ENCODE results near the gene PNLIP.

Gene PNLIP

DNA sequence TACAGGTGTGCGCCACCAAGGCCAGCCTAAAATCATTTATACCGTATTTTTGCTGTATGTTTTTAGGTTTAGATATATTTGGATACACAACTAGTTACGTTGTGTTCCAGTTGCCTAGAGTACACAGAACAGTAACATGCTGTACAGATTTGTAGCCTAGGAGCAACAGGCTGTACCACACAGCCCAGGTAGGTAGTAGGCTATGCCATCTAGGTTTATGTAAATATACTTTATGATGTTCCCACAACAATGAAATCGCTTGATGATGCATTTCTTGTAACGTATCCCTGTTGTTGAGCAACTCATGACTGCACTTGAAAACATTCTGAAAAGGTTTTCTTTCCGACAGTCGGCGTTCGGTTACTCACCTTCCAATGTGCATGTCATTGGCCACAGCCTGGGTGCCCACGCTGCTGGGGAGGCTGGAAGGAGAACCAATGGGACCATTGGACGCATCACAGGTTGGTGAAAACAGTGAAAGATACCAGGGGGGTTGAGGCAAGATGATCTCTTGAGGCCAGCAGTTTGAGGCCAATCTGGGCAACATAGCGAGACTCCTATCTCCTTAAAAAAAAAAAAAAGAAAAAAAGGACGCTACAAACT, 7.7 kb downstream of the PNLIP start:
- Mint-ChIP-seq H3K27me3 (ENCODE audit: low read depth) (no peaks in the 10 kb centered on the region), H3K27ac (no peak overlapping the region), H3K4me3 (no peak overlapping the region), H3K9me3 (no peaks in the 10 kb centered on the region), H3K36me3 (ENCODE audit: low read depth) (no peaks in the 10 kb centered on the region), H3K4me1 (ENCODE audit: low read depth) (no peaks in the 10 kb centered on the region)

GRCh38 chr10:116554628-116555027, 8.9 kb downstream of the PNLIP start:
- Mint-ChIP-seq H3K36me3 (ENCODE audit: low read depth) (no peaks in the 10 kb centered on the region), H3K9me3 (no peaks in the 10 kb centered on the region), H3K4me1 (ENCODE audit: low read depth) (no peaks in the 10 kb centered on the region), H3K27ac (no peak overlapping the region), H3K27me3 (ENCODE audit: low read depth) (no peaks in the 10 kb centered on the region), H3K4me3 (no peak overlapping the region)

- no peaks in the 10 kb centered on the region for H3K4me1 Mint-ChIP-seq (ENCODE audit: low read depth)
- H3K27ac Mint-ChIP-seq = no peak overlapping the region
- H3K4me3 Mint-ChIP-seq = no peak overlapping the region
- H3K27me3 Mint-ChIP-seq (ENCODE audit: low read depth) = no peaks in the 10 kb centered on the region
- no peaks in the 10 kb centered on the region for H3K36me3 Mint-ChIP-seq (ENCODE audit: low read depth)
- H3K9me3 Mint-ChIP-seq = no peaks in the 10 kb centered on the region
Observed at GRCh38 chr10:116555880-116556279, 10.1 kb downstream of the PNLIP start.

DNA sequence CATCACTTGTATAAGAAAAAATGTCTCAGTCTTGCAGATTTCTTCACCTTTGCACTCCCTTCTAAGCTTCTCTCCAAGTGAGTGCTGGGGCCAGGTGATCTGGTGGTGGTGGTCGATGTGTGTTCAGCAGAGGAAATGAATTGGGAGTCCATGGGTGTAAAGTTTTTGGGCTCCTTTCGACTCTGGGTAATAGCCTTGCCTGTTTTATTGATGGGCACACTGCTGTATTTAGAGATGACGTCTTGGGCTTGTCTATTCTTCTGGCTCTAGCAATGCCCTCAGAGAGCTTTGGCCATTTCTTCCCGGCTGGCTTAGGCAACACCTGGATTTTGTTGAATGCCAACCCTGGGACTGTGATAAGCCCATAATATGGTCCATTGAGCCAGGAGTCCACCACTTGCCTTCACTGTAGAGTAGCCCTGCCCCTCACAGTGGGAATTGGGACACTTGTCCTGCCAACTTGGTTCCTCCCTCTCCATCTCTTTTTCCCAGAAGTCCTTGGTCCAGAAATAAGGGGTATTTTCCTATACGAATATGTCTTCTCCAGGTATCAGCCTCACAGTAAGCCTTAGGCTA, 11.7 kb downstream of the PNLIP start:
- no peak overlapping the region for H3K27ac Mint-ChIP-seq
- H3K27me3 Mint-ChIP-seq (ENCODE audit: low read depth) = no peaks in the 10 kb centered on the region
- no peak overlapping the region for H3K4me3 Mint-ChIP-seq
- H3K36me3 Mint-ChIP-seq (ENCODE audit: low read depth) = no peaks in the 10 kb centered on the region
- H3K4me1 Mint-ChIP-seq (ENCODE audit: low read depth) = no peaks in the 10 kb centered on the region
- no peaks in the 10 kb centered on the region for H3K9me3 Mint-ChIP-seq

GRCh38 chr10:116565534-116565933, 19.8 kb downstream of the PNLIP start:
- H3K27ac Mint-ChIP-seq = no peak overlapping the region
- H3K4me3 Mint-ChIP-seq = no peak overlapping the region
- H3K27me3 Mint-ChIP-seq (ENCODE audit: low read depth) = no peaks in the 10 kb centered on the region
- H3K36me3 Mint-ChIP-seq (ENCODE audit: low read depth) = no peaks in the 10 kb centered on the region
- no peaks in the 10 kb centered on the region for H3K4me1 Mint-ChIP-seq (ENCODE audit: low read depth)
- no peaks in the 10 kb centered on the region for H3K9me3 Mint-ChIP-seq

- H3K4me3 Mint-ChIP-seq = no peak overlapping the region
- H3K27me3 Mint-ChIP-seq (ENCODE audit: low read depth) = no peaks in the 10 kb centered on the region
- H3K9me3 Mint-ChIP-seq = no peaks in the 10 kb centered on the region
- no peaks in the 10 kb centered on the region for H3K36me3 Mint-ChIP-seq (ENCODE audit: low read depth)
- H3K27ac Mint-ChIP-seq = no peak overlapping the region
- no peaks in the 10 kb centered on the region for H3K4me1 Mint-ChIP-seq (ENCODE audit: low read depth)
Observed at GRCh38 chr10:116566932-116567331, 21.2 kb downstream of the PNLIP start.

DNA sequence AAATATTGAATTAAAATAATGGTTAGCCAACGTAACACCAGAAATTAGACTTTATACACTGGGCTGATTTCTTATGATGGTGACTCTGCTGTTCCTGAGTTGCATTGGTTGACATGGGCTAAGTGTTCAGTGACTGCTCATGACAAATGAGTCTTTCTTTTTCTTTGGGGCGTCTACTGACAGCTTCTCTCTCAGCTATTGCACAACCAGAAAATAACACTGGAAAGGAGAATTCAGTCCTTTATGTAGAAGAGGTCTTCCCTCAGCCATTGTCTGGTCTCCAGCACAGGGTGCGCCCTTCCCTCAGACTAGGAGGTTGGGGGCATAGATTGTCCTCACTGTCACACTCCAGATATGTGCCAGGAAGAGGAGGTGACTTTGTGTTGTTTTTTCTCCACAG, 21.6 kb downstream of the PNLIP start:
- Mint-ChIP-seq H3K4me3 (no peak overlapping the region), H3K27ac (no peak overlapping the region), H3K36me3 (ENCODE audit: low read depth) (no peaks in the 10 kb centered on the region), H3K4me1 (ENCODE audit: low read depth) (no peaks in the 10 kb centered on the region), H3K27me3 (ENCODE audit: low read depth) (no peaks in the 10 kb centered on the region), H3K9me3 (no peaks in the 10 kb centered on the region)

DNA sequence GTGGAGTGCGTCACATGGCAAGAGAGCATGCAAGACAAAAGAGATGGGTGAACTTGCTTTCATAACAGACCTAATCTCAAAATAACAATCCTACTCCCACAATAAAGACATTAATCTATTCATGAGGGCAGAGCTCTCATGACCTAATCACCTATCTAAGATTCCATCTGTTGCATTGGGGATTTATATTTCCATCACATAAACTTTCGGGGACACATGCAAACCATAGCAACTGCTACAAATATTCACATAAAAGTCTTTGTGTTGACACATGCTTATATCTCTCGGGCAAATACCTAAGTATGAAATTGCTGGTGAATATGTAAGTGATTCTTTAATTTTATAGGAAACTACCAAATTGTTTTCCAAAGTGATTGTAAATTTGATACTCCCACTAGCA, 29.1 kb downstream of the PNLIP start:
- Mint-ChIP-seq H3K27ac (no peak overlapping the region), H3K4me1 (ENCODE audit: low read depth) (no peaks in the 10 kb centered on the region), H3K4me3 (no peak overlapping the region), H3K36me3 (ENCODE audit: low read depth) (no peaks in the 10 kb centered on the region), H3K27me3 (ENCODE audit: low read depth) (no peaks in the 10 kb centered on the region), H3K9me3 (no peaks in the 10 kb centered on the region)

DNA sequence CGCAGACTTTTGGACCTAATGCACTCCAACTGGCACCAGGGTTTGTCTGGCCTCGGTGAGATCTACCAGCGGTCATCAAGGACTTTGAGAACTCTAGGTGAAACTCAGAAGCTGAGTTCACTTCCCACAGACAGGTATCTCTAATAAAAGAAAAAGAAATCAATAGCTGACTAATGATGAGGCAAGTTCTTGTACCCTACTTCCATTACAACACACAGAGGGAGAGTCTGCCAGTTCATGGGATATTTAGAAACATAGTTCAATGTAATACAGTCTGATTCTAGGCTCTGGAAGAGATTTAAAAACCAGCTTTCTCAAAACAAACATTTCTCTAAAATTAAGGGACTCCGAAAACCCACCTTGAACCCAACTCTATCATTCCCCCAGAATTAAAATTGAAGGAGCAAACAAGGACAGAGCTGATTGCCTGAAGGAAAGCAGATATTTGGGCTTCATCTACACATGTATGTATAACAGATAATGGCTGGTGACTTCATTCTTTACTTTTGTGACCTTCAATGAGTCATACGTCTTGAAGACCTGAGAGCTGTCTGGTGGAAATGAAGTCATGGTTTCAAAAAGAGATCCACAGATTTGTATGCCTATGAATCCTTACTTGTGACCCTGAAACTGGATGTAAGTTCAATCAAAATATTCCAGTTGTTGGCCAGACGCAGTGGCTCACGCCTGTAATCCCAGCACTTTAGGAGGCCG, 42.3 kb downstream of the PNLIP start:
- Mint-ChIP-seq H3K9me3 (no peaks in the 10 kb centered on the region), H3K4me3 (no peak overlapping the region), H3K27ac (no peak overlapping the region), H3K36me3 (ENCODE audit: low read depth) (no peaks in the 10 kb centered on the region), H3K4me1 (ENCODE audit: low read depth) (no peaks in the 10 kb centered on the region), H3K27me3 (ENCODE audit: low read depth) (no peaks in the 10 kb centered on the region)

DNA sequence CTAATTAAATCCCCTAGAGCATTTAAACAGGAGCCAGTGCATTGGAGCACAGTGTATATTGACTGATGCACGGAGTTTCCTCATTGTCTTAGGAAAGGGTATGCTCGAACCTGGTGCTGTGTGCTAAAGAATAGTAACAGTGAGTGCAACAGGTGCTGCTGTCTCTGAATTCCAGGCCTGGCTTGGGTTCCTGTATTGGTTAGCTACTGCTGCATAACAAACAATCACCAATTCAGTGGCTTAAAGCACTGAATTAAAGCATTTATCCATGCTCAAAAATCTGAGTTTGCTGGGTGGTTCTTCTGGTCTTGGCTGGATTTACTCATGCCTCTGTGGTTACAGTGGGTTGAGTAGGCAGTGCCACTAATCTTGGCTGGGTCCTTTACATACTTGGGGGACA, 43.3 kb downstream of the PNLIP start:
- Mint-ChIP-seq H3K27ac (no peak overlapping the region), H3K27me3 (ENCODE audit: low read depth) (no peaks in the 10 kb centered on the region), H3K36me3 (ENCODE audit: low read depth) (no peaks in the 10 kb centered on the region), H3K9me3 (no peaks in the 10 kb centered on the region), H3K4me1 (ENCODE audit: low read depth) (no peaks in the 10 kb centered on the region), H3K4me3 (no peak overlapping the region)

GRCh38 chr10:116589926-116590325, 44.2 kb downstream of the PNLIP start:
- no peaks in the 10 kb centered on the region for H3K36me3 Mint-ChIP-seq (ENCODE audit: low read depth)
- no peak overlapping the region for H3K4me3 Mint-ChIP-seq
- H3K27ac Mint-ChIP-seq = no peak overlapping the region
- H3K4me1 Mint-ChIP-seq (ENCODE audit: low read depth) = no peaks in the 10 kb centered on the region
- no peaks in the 10 kb centered on the region for H3K9me3 Mint-ChIP-seq
- no peaks in the 10 kb centered on the region for H3K27me3 Mint-ChIP-seq (ENCODE audit: low read depth)

- no peaks in the 10 kb centered on the region for H3K27me3 Mint-ChIP-seq (ENCODE audit: low read depth)
- H3K36me3 Mint-ChIP-seq (ENCODE audit: low read depth) = no peaks in the 10 kb centered on the region
- H3K4me3 Mint-ChIP-seq = no peak within 1 kb of the TSS
- no peak within 1 kb of the TSS for H3K27ac Mint-ChIP-seq
- H3K9me3 Mint-ChIP-seq = no peaks in the 10 kb centered on the region
- no peaks in the 10 kb centered on the region for H3K4me1 Mint-ChIP-seq (ENCODE audit: low read depth)
Observed at GRCh38 chr10:116590590-116591444, 45.1 kb downstream of the PNLIP start, which contains the start of gene PNLIPRP1. PNLIPRP1 (plus strand) TSS chr10:116590959; CDS start chr10:116591130, 171 bp downstream.

- no peaks in the 10 kb centered on the region for H3K36me3 Mint-ChIP-seq (ENCODE audit: low read depth)
- no peak overlapping the region for H3K27ac Mint-ChIP-seq
- H3K27me3 Mint-ChIP-seq (ENCODE audit: low read depth) = no peaks in the 10 kb centered on the region
- no peak overlapping the region for H3K4me3 Mint-ChIP-seq
- H3K4me1 Mint-ChIP-seq (ENCODE audit: low read depth) = no peaks in the 10 kb centered on the region
- H3K9me3 Mint-ChIP-seq = no peaks in the 10 kb centered on the region
Observed at GRCh38 chr10:116593139-116593740, 47.5 kb downstream of the PNLIP start.

- Mint-ChIP-seq H3K36me3 (ENCODE audit: low read depth) (no peaks in the 10 kb centered on the region), H3K27ac (no peak overlapping the region), H3K4me3 (no peak overlapping the region), H3K9me3 (no peaks in the 10 kb centered on the region), H3K27me3 (ENCODE audit: low read depth) (no peaks in the 10 kb centered on the region), H3K4me1 (ENCODE audit: low read depth) (no peaks in the 10 kb centered on the region)
Observed at GRCh38 chr10:116594525-116595035, 48.8 kb downstream of the PNLIP start.
